Motor neuron (in vitro differentiated cells): ENCODE results near the gene MS4A14. TPM values are rescaled to one million over a fixed set of nuclear protein-coding genes. Genes with fewer than 3 reads are reported as not detected.
"Not testable (repeated sequence)": the region's sequence is repeated elsewhere in the genome, so short reads cannot be mapped to it uniquely, and the experiment has no call there.

Source experiments
- ATAC-seq, 8 experiments: fragments of 200-7000 bp; cut with Tn5 transposase; replicated peaks in 6 of 8; 2 replicates each; pipeline ENCODE4 v1.8.0; 2021; ENCODE audit warnings: mild to moderate bottlenecking in 8 of 8, moderate library complexity in 8 of 8
- H3K27ac ChIP-seq, 2 donors: fragments of 250-450 bp; sonication (Bioruptor Pico); 2 replicates each; pipeline ENCODE4 v1.9.0; 2021; ENCODE audit warnings: antibody characterized with exemption in 2 of 2, mild to moderate bottlenecking in 2 of 2, moderate library complexity in 1 of 2
- H3K4me1 ChIP-seq, 2 donors: fragments of 250-450 bp; sonication (Bioruptor Pico); replicated peaks in 1 of 2; 2 replicates each; pipeline ENCODE4 v1.6.1; 2021; ENCODE audit warnings: antibody characterized with exemption in 2 of 2, mild to moderate bottlenecking in 2 of 2, moderate library complexity in 1 of 2
- H3K4me3 ChIP-seq, 5 donors: fragments of 250-450 bp; sonication (Bioruptor Pico); 2 replicates each; pipeline ENCODE4 v1.9.0; 2021; ENCODE audit warnings: antibody characterized with exemption in 5 of 5, mild to moderate bottlenecking in 5 of 5, moderate library complexity in 4 of 5
- WGBS, 10 experiments: fragments of 450-650 bp; shearing (Covaris generic); methylation state at CpG; one replicate each; pipeline ENCODE4 v1.0.0; 2022; 5-methylcytosine and 5-hydroxymethylcytosine counted together
- in situ Hi-C, 9 experiments: fragments of 400-800 bp; cut with MboI; loops; one replicate each; pipeline ENCODE4 v1.15.0; 2021; ENCODE audit warnings: low sequenced_read_pairs in 9 of 9, low pct_unique_long_range_greater_than_20kb in 2 of 9; ENCODE audit not compliant: unreplicated experiment in 9 of 9
- total RNA-seq, 8 experiments: library from RNA; unstranded; fragments of 300-600 nt; gene quantifications; 2 replicates each; pipeline versions ENCODE4 v1.2.3 to v1.2.4, GENCODE V29; 2022

The MS4A14 gene
- total RNA-seq, result under 1 TPM in 4 of 8 experiments, not detected in 4; 0.21 to 0.43 (median 0.26) TPM

- ATAC-seq, result peak in 1 of 8 experiments; percentile 30
- in situ Hi-C loops, result no loop called here
- no peak within 1 kb of the TSS for H3K27ac ChIP-seq
- H3K4me1 ChIP-seq, result peaks cover 3 to 4% of the 10 kb centered on the region in 2 donors
- no peak within 1 kb of the TSS for H3K4me3 ChIP-seq
- 0 to 100% (median 80%) methylated on average over 1 to 3 of the region's 3 CpGs; no CpG with 5 or more reads in 3 of the 10 experiments for WGBS, 10 experiments
These were observed at the start of gene MS4A14 for GRCh38 chr11:60396382-60396781. MS4A14 (plus strand) TSS chr11:60396459; CDS start chr11:60396579, 120 bp downstream.

GRCh38 chr11:60347084-60347797 is 49.0 kb upstream of the MS4A14 start:
- Histone ChIP-seq H3K27ac (no peak overlapping the region), H3K4me1 (no peaks in the 10 kb centered on the region), H3K4me3 (no peak overlapping the region)
- no peak for ATAC-seq
- in situ Hi-C loops, result no loop called here
- WGBS, 10 experiments, result 27 to 100% (median 69%) methylated on average over 1 to 2 of the region's 2 CpGs; no CpG with 5 or more reads in 1 of the 10 experiments

- peak in 2 of 8 experiments; percentile 44 to 56 for ATAC-seq
- in situ Hi-C loops, result no loop called here
- 17 to 100% (median 76%) methylated on average over 1 to 2 of the region's 2 CpGs; no CpG with 5 or more reads in 3 of the 10 experiments for WGBS, 10 experiments
These were observed 48.1 kb upstream of the MS4A14 start for GRCh38 chr11:60348116-60348515.

GRCh38 chr11:60349990-60350389 is 46.3 kb upstream of the MS4A14 start:
- WGBS, 10 experiments, result 0 to 100% (median 60%) methylated on average over 1 of the region's 1 CpG; no CpG with 5 or more reads in 1 of the 10 experiments
- ATAC-seq, result no peak
- Histone ChIP-seq H3K4me3 (no peak overlapping the region), H3K27ac (no peak overlapping the region), H3K4me1 (no peaks in the 10 kb centered on the region)
- in situ Hi-C loops, result loop anchor here in 4 of 9 experiments (25.0 kb wide), 1 partner anchor 262 kb away; no protein-coding TSS in a partner anchor

More at GRCh38 chr11:60348116-60348515, 48.1 kb upstream of the MS4A14 start:
- H3K4me3 ChIP-seq, result no peak overlapping the region
- H3K4me1 ChIP-seq, result no peaks in the 10 kb centered on the region
- no peak overlapping the region for H3K27ac ChIP-seq

- in situ Hi-C loops, result loop anchor here in 4 of 9 experiments (25.0 kb wide), 1 partner anchor 255 kb away; no protein-coding TSS in a partner anchor
- 0 to 74% (median 14%) methylated on average over 1 to 2 of the region's 2 CpGs; no CpG with 5 or more reads in 1 of the 10 experiments for WGBS, 10 experiments
- no peak for ATAC-seq
- Histone ChIP-seq H3K4me1 (no peaks in the 10 kb centered on the region), H3K4me3 (no peak overlapping the region), H3K27ac (no peak overlapping the region)
These were observed 38.5 kb upstream of the MS4A14 start for GRCh38 chr11:60357771-60358170.

- ATAC-seq, result no peak
- 0 to 83% (median 45%) methylated on average over 1 to 2 of the region's 4 CpGs; no CpG with 5 or more reads in 4 of the 10 experiments for WGBS, 10 experiments
- no peaks in the 10 kb centered on the region for H3K4me1 ChIP-seq
- in situ Hi-C loops, result loop anchor here in 4 of 9 experiments (10.0 to 25.0 kb wide), 2 partner anchors 124 to 252 kb away; no protein-coding TSS in a partner anchor
- no peak overlapping the region for H3K27ac ChIP-seq
- H3K4me3 ChIP-seq, result no peak overlapping the region
These were observed 35.6 kb upstream of the MS4A14 start for GRCh38 chr11:60360621-60361020.

GRCh38 chr11:60362241-60362640 is 34.0 kb upstream of the MS4A14 start:
- no peak for ATAC-seq
- H3K4me1 ChIP-seq, result no peaks in the 10 kb centered on the region
- no peak overlapping the region for H3K4me3 ChIP-seq
- H3K27ac ChIP-seq, result no peak overlapping the region
- WGBS, 10 experiments, result 0 to 56% (median 40%) methylated on average over 1 of the region's 1 CpG; no CpG with 5 or more reads in 5 of the 10 experiments
- in situ Hi-C loops, result loop anchor here in 4 of 9 experiments (10.0 to 25.0 kb wide), 2 partner anchors 123 to 250 kb away; no protein-coding TSS in a partner anchor

- in situ Hi-C loops, result loop anchor here in 4 of 9 experiments (10.0 to 25.0 kb wide), 2 partner anchors 121 to 248 kb away; no protein-coding TSS in a partner anchor
- H3K4me1 ChIP-seq, result no peaks in the 10 kb centered on the region
- H3K27ac ChIP-seq, result no peak overlapping the region
- WGBS, 10 experiments, result 0 to 60% (median 44%) methylated on average over 1 to 7 of the region's 7 CpGs
- H3K4me3 ChIP-seq, result no peak overlapping the region
- ATAC-seq, result peak; percentile 50 to 88 (median 77)
These were observed 32.5 kb upstream of the MS4A14 start for GRCh38 chr11:60363542-60364470.

- not testable (repeated sequence) for ATAC-seq, H3K4me3 ChIP-seq, H3K4me1 ChIP-seq, H3K27ac ChIP-seq
- in situ Hi-C loops, result loop anchor here in 4 of 9 experiments (10.0 to 25.0 kb wide), 2 partner anchors 118 to 246 kb away; no protein-coding TSS in a partner anchor
- WGBS, 10 experiments, result 45 to 100% (median 73%) methylated on average over 3 to 13 of the region's 15 CpGs
These were observed 29.9 kb upstream of the MS4A14 start for GRCh38 chr11:60366262-60366904.

GRCh38 chr11:60367009-60367408 is 29.2 kb upstream of the MS4A14 start:
- Histone ChIP-seq H3K4me1 (no peaks in the 10 kb centered on the region), H3K27ac (no peak overlapping the region), H3K4me3 (no peak overlapping the region)
- peak in 2 of 8 experiments; percentile 13 to 42 for ATAC-seq
- 0 to 100% (median 43%) methylated on average over 1 to 2 of the region's 2 CpGs for WGBS, 10 experiments
- in situ Hi-C loops, result loop anchor here in 4 of 9 experiments (10.0 to 25.0 kb wide), 2 partner anchors 118 to 245 kb away; no protein-coding TSS in a partner anchor

- Histone ChIP-seq H3K27ac (no peak overlapping the region), H3K4me1 (no peaks in the 10 kb centered on the region), H3K4me3 (no peak overlapping the region)
- WGBS, 10 experiments, result 43 to 100% (median 90%) methylated on average over 2 to 12 of the region's 19 CpGs; no CpG with 5 or more reads in 3 of the 10 experiments
- in situ Hi-C loops, result loop anchor here in 4 of 9 experiments (10.0 to 25.0 kb wide), 2 partner anchors 117 to 244 kb away; no protein-coding TSS in a partner anchor
- ATAC-seq, result no peak
These were observed 28.4 kb upstream of the MS4A14 start for GRCh38 chr11:60367896-60368295.
